K562 (cell line): Measurements from ENCODE around the gene ZNF214. TPM values are rescaled to one million over a fixed set of nuclear protein-coding genes. Genes with fewer than 3 reads are reported as not detected.

Experiments used
- ATAC-seq: fragments of 200-7000 bp; cut with Tn5 transposase; 3 replicates; pipeline ENCODE4 v1.9.1; 2020; ENCODE audit warnings: moderate library complexity
- BruUV-seq: library from RNA; stranded (reverse); fragments of 400-500 nt; replicated peaks from 2 replicates; lab custom pipeline; 2021; lab: Mats Ljungman, UMichigan
- CTCF ChIA-PET: fragments of 300-600 bp; formaldehyde crosslinking; extraction: SDS; loops from one replicate; lab custom pipeline; 2021; ENCODE audit warnings: low intra/inter-chr PET ratio; lab: Yijun Ruan, JAX
- POLR2A ChIA-PET: fragments of 300-600, 350-650 bp; sonication (Branson Sonifier 250); formaldehyde crosslinking; extraction: SDS; loops from one replicate; lab custom pipeline; 2021; ENCODE audit warnings: antibody characterized with exemption, inconsistent platforms; lab: Yijun Ruan, JAX
- DNase-seq, 4 experiments: peaks; one replicate each; pipeline versions ENCODE4 v3.0.0 to v3.0.0-alpha.2; 2011 to 2018; ENCODE audit warnings: low spot score in 3 of 4, mixed read lengths in 3 of 4; ENCODE audit errors: extremely low read depth in 1 of 4
- FAIRE-seq: peaks from 2 replicates; lab custom pipeline; 2011; peaks lifted over from hg19 to GRCh38; lab: Jason Lieb, UNC
- H2AFZ ChIP-seq: 2 replicates; pipeline ENCODE4 v1.6.0; 2011; ENCODE audit warnings: low read depth, low read length, control low read depth, inconsistent platforms
- H3K27ac ChIP-seq: fragments of 200-600 bp; 3 replicates; pipeline ENCODE4 v1.8.0; 2011; ENCODE audit warnings: low read depth, mild to moderate bottlenecking, control low read depth, inconsistent platforms, low read length, moderate library complexity, mixed read lengths; ENCODE audit errors: extremely low read depth
- H3K27me3 ChIP-seq, 2 experiments: fragments of 300-600 bp in 1 of 2; 2 replicates in 1 of 2; 3 replicates in 1 of 2; pipeline versions ENCODE4 v1.6.0 to v1.8.0; 2011; ENCODE audit warnings: inconsistent platforms in 2 of 2, low read length in 2 of 2, mild to moderate bottlenecking in 1 of 2, mixed read lengths in 1 of 2, moderate library complexity in 1 of 2; ENCODE audit not compliant: control insufficient read depth in 2 of 2, insufficient read depth in 2 of 2
- H3K36me3 ChIP-seq: fragments of 300-600 bp; 3 replicates; pipeline ENCODE4 v1.8.0; 2011; ENCODE audit warnings: mild to moderate bottlenecking, low read length, inconsistent platforms; ENCODE audit not compliant: control insufficient read depth, insufficient read depth
- H3K4me1 ChIP-seq, 2 experiments: fragments of 200-600 bp in 1 of 2; replicated peaks in 1 of 2; 2 replicates in 1 of 2; 3 replicates in 1 of 2; pipeline versions ENCODE4 v1.5.1 to v1.8.0; 2011; ENCODE audit warnings: inconsistent platforms in 2 of 2, low read length in 2 of 2, mild to moderate bottlenecking in 1 of 2, mixed read lengths in 1 of 2, moderate library complexity in 1 of 2; ENCODE audit not compliant: control insufficient read depth in 2 of 2, insufficient read depth in 2 of 2
- H3K4me2 ChIP-seq: 2 replicates; pipeline ENCODE4 v1.6.1; 2011; ENCODE audit warnings: low read length, control low read depth, inconsistent platforms, mixed read lengths; ENCODE audit not compliant: insufficient read depth
- H3K4me3 ChIP-seq: fragments of 200-600 bp; sonication (generic), shearing (Covaris generic); 2 replicates; pipeline ENCODE4 v1.5.1; 2016; ENCODE audit warnings: control low read depth, inconsistent platforms
- H3K79me2 ChIP-seq: fragments of 200-600 bp; 3 replicates; pipeline ENCODE4 v1.8.0; 2011; ENCODE audit warnings: low read length, inconsistent platforms; ENCODE audit not compliant: control insufficient read depth, insufficient read depth
- H3K9ac ChIP-seq, 2 experiments: 2 replicates each; pipeline versions ENCODE4 v1.6.0 to v1.6.1; 2011; ENCODE audit warnings: low read depth in 2 of 2, low read length in 2 of 2, control low read depth in 1 of 2, inconsistent platforms in 1 of 2, mild to moderate bottlenecking in 1 of 2, mixed read lengths in 1 of 2; ENCODE audit not compliant: insufficient read depth in 1 of 2
- H3K9me1 ChIP-seq: one replicate; pipeline ENCODE4 v1.6.0; 2011; ENCODE audit warnings: inconsistent platforms, mild to moderate bottlenecking, low read length, moderate library complexity; ENCODE audit not compliant: control insufficient read depth, insufficient read depth
- H3K9me3 ChIP-seq: replicated peaks from 2 replicates; pipeline ENCODE4 v1.5.1; 2011; ENCODE audit warnings: low read depth, low read length, inconsistent platforms; ENCODE audit not compliant: control insufficient read depth, insufficient read depth
- H4K20me1 ChIP-seq: replicated peaks from 2 replicates; pipeline ENCODE4 v1.6.1; 2011; ENCODE audit warnings: low read length, inconsistent platforms, mixed read lengths; ENCODE audit not compliant: control insufficient read depth, insufficient read depth
- DNMT1 ChIP-seq: fragments of 450-650 bp; IDR thresholded peaks from 2 replicates; pipeline ENCODE4 v1.6.1; 2016; ENCODE audit warnings: antibody characterized with exemption, mild to moderate bottlenecking
- FOSL1 ChIP-seq: fragments of 200-800 bp; sonication (Bioruptor generic); conservative IDR thresholded peaks from 2 replicates; pipeline ENCODE4 v1.6.1; 2016; ENCODE audit warnings: missing genetic modification characterization, missing compliant biosample characterization
- FOXM1 ChIP-seq, 2 experiments: fragments of 450-650 bp in 1 of 2; sonication (generic) in 1 of 2; formaldehyde crosslinking in 1 of 2; IDR thresholded peaks; 2 replicates each; pipeline versions ENCODE4 v1.6.1 to v1.9.0; 2017 to 2022; ENCODE audit warnings: low read depth in 2 of 2, mild to moderate bottlenecking in 2 of 2, missing genetic modification reagents in 1 of 2, moderate library complexity in 1 of 2
- FOXO4 ChIP-seq: fragments of 450-650 bp; formaldehyde crosslinking; IDR thresholded peaks from 2 replicates; pipeline ENCODE4 v1.4.0; 2020; ENCODE audit warnings: mild to moderate bottlenecking, moderate library complexity
- HIVEP1 ChIP-seq: fragments of 250-450 bp; sonication (Bioruptor Pico); IDR thresholded peaks from 2 replicates; pipeline ENCODE4 v1.4.0; 2020; ENCODE audit warnings: mild to moderate bottlenecking
- MEF2D ChIP-seq: conservative IDR thresholded peaks from 2 replicates; pipeline ENCODE4 v1.6.1; 2016; ENCODE audit warnings: low read depth, missing genetic modification characterization, missing compliant biosample characterization
- MTA3 ChIP-seq: fragments of 450-650 bp; formaldehyde crosslinking; IDR thresholded peaks from 2 replicates; pipeline ENCODE4 v1.6.1; 2017; ENCODE audit warnings: mild to moderate bottlenecking, borderline replicate concordance
- MYNN ChIP-seq, 2 experiments: sonication (generic); formaldehyde crosslinking in 1 of 2; IDR thresholded peaks; 2 replicates each; pipeline versions ENCODE4 v1.5.0 to v1.6.1; 2016 to 2020; ENCODE audit warnings: antibody characterized with exemption in 1 of 2, missing genetic modification reagents in 1 of 2
- NR2F6 ChIP-seq: fragments of 450-650 bp; formaldehyde crosslinking; IDR thresholded peaks from 2 replicates; pipeline ENCODE4 v1.4.0; 2020; ENCODE audit warnings: mild to moderate bottlenecking
- PCBP1 ChIP-seq: fragments of 200-400 bp; formaldehyde crosslinking; IDR thresholded peaks from 2 replicates; pipeline ENCODE4 v1.6.1; 2018; ENCODE audit warnings: mild to moderate bottlenecking, low read depth, low read length; ENCODE audit not compliant: poor library complexity, severe bottlenecking
- PPARD ChIP-seq: fragments of 250-450 bp; sonication (Bioruptor Pico); IDR thresholded peaks from 2 replicates; pipeline ENCODE4 v1.8.0; 2022; ENCODE audit warnings: inconsistent platforms, mild to moderate bottlenecking, moderate library complexity
- SIN3B ChIP-seq: fragments of 450-650 bp; IDR thresholded peaks from 2 replicates; pipeline ENCODE4 v1.6.1; 2017; ENCODE audit warnings: low read depth, mild to moderate bottlenecking, moderate library complexity
- SMAD4 ChIP-seq: fragments of 250-450 bp; sonication (Bioruptor Pico); conservative IDR thresholded peaks from 2 replicates; pipeline ENCODE4 v1.8.0; 2021; ENCODE audit warnings: inconsistent platforms, mild to moderate bottlenecking, moderate library complexity
- SMC3 ChIP-seq: conservative IDR thresholded peaks from 2 replicates; pipeline ENCODE4 v1.6.1; 2011; ENCODE audit warnings: low read depth, low read length, improper control_type of control experiment; ENCODE audit not compliant: insufficient read depth
- SREBF1 ChIP-seq: fragments of 150-350 bp; IDR thresholded peaks from 2 replicates; pipeline ENCODE4 v1.6.1; 2014; ENCODE audit warnings: antibody characterized with exemption, low read depth, low read length, borderline replicate concordance
- ZNF512 ChIP-seq: IDR thresholded peaks from 2 replicates; pipeline ENCODE4 v1.6.1; 2016; ENCODE audit warnings: missing genetic modification characterization, missing compliant biosample characterization
- ZSCAN29 ChIP-seq: fragments of 450-650 bp; IDR thresholded peaks from 2 replicates; pipeline ENCODE4 v1.6.1; 2017
- WGBS: fragments of 100-300 bp; shearing (Covaris generic); methylation state at CpG from one replicate; pipeline ENCODE4 v1.1.6; 2016; ENCODE audit warnings: low coverage, mixed read lengths; ENCODE audit not compliant: insufficient coverage; ENCODE audit errors: missing lambda C conversion rate; 5-methylcytosine and 5-hydroxymethylcytosine counted together
- in situ Hi-C: fragments of 300-500 bp; cut with MboI; formaldehyde crosslinking; loops from 4 replicates; pipeline ENCODE4 v1.15.0; 2018; ENCODE audit warnings: inconsistent platforms, mixed read lengths
- intact Hi-C: fragments of 100-400 bp; cut with micrococcal nuclease; formaldehyde crosslinking; loops from 2 replicates; pipeline ENCODE4 v1.14.2; 2022
- polyA plus RNA-seq, 8 experiments: library from polyadenylated mRNA; depleted of rRNA in 4 of 8; stranded (reverse) in 5 of 8; unstranded in 3 of 8; fragments of >200 nt; fragmentation: Nextera tagmentation in 2 of 8; fragmentation: Illumina TruSeq in 1 of 8; extraction: Ambion mirVana in 2 of 8; extraction: Trizol in 1 of 8; gene quantifications; 2 replicates each; pipeline versions ENCODE4 v1.2.1 to v1.2.3, GENCODE V29; 2011 to 2014; ENCODE audit warnings: inconsistent platforms in 1 of 8, missing spikeins in 1 of 8
- total RNA-seq, 7 experiments: library from RNA; depleted of rRNA in 6 of 7; stranded (reverse); fragments of >200 nt in 6 of 7; fragmentation: Illumina TruSeq in 2 of 7; extraction: Trizol in 2 of 7; gene quantifications; 2 replicates each; pipeline versions ENCODE4 v1.2.1 to v1.2.3, GENCODE V29; 2011 to 2021; ENCODE audit warnings: low replicate concordance in 1 of 7

ZNF214 gene
- total and polyA plus RNA-seq, 9 of the 15 experiments (the other 6 are each of a cell fraction or from before 2014, with no cell fraction given), result 0.06 to 0.41 (median 0.33) TPM; not detected in 1

GRCh38 chr11:6992457-6993417 lies 27.4 kb downstream of the ZNF214 start (continued):
- no peak for TF ChIP-seq FOXM1 (IDR thresholded peaks at IDR 0.05; ENCODE audit: low read depth)
- no peak for TF ChIP-seq FOXM1 (CRISPR knock-in tag; IDR thresholded peaks at IDR 0.05; ENCODE audit: low read depth)
- TF ChIP-seq, all 486 proteins: peak for 0

- intact Hi-C loops, result loop anchor here (10.0 kb wide), 1 partner anchor 87 kb away; no protein-coding TSS in a partner anchor
- WGBS, result 71% methylated on average over 2 of the region's 2 CpGs
- ATAC-seq (no peak), FAIRE-seq (no peak), DNase-seq (no peak)
- H2AFZ ChIP-seq, result no peak overlapping the region
- H3K9me1 ChIP-seq, result no peaks in the 10 kb centered on the region
- no TSS peak for BruUV-seq
- no peaks in the 10 kb centered on the region for H3K27me3 ChIP-seq
- POLR2A ChIA-PET, result no interaction called here
- no peak overlapping the region for H3K4me3 ChIP-seq
- TF ChIP-seq NR2F6 (no peak), PCBP1 (no peak), ZSCAN29 (no peak), PPARD (CRISPR knock-in tag) (no peak), MTA3 (no peak), SREBF1 (no peak), FOSL1 (tag) (no peak), MEF2D (tag) (no peak), FOXO4 (no peak), SMC3 (no peak), SMAD4 (CRISPR knock-in tag) (no peak), HIVEP1 (CRISPR knock-in tag) (no peak), SIN3B (no peak), ZNF512 (tag) (no peak), MYNN (IDR thresholded peaks at IDR 0.05) (no peak), MYNN (CRISPR knock-in tag; IDR thresholded peaks at IDR 0.05) (no peak), DNMT1 (no peak)
- CTCF ChIA-PET, result no interaction called here
- in situ Hi-C loops, result no loop called here
- no peaks in the 10 kb centered on the region for H3K79me2 ChIP-seq
- H3K36me3 ChIP-seq, result no peaks in the 10 kb centered on the region; the same call in 2 of the 3 replicates
- H3K27ac ChIP-seq, result no peak overlapping the region
- H4K20me1 ChIP-seq, result no peaks in the 10 kb centered on the region
- H3K4me2 ChIP-seq, result no peak overlapping the region
- peaks cover 0 to 4% of the 10 kb centered on the region in 2 experiments; a peak in 1 of 5 replicates for H3K4me1 ChIP-seq
- no peaks in the 10 kb centered on the region for H3K9me3 ChIP-seq
- H3K9ac ChIP-seq, result no peak overlapping the region
These were observed 28.1 kb downstream of the ZNF214 start for GRCh38 chr11:6992026-6992425.
